SKM-1 treated with dmso at 0.1 percent for 144 hours (cell line): Measurements from ENCODE around the gene ZMAT5.
"Not testable (repeated sequence)": the region's sequence is repeated elsewhere in the genome, so short reads cannot be mapped to it uniquely, and the experiment has no call there.

Experiments
- DNase-seq: peaks from one replicate; lab custom pipeline; 2025; ENCODE audit not compliant: unreplicated experiment; lab: John Stamatoyannopoulos, UW

Gene ZMAT5

GRCh38 chr22:29754658-29755395 lies 12.0 kb downstream of the ZMAT5 start:
- not testable (repeated sequence) for DNase-seq

DNA sequence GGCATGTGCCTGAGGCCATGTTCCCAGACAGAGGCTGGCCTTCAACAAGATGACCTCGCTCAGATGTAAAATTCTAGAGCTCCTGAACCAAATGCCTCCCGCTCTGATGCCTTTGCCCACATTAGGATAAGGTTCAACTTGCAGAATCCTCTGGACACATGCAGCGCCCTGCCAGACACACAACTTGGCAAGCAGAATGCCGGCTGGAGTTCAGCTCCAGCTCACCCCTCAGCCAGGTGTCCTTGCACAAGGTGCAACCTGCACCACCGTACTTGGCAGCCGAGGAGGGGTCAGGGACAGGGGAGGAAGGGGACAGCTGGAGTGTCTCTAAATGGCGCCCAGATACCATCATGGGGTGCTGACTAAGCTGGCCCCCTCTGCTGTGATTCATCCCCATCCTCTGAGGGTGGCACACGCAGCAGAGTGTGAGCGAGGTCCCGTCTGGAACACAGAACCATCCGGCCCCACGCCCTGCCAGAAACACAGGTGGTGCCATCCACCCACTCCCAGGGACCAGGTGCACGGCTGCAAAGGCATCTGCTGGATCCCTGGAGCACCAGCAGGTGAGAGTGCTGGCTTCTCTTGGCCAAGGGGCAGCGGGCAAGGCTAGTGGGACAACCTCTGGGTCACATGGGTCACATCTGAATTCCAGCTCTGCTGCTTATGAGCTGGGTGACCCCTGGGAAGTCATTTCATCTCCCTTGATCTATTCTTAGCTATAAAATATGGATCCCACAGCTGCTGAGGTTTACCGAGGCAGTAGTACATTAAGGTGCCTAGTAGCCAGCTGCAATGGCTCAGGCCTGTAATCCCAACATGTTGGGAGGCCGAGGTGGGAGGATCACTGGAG lies 12.8 kb downstream of the ZMAT5 start:
- no peak for DNase-seq

DNA sequence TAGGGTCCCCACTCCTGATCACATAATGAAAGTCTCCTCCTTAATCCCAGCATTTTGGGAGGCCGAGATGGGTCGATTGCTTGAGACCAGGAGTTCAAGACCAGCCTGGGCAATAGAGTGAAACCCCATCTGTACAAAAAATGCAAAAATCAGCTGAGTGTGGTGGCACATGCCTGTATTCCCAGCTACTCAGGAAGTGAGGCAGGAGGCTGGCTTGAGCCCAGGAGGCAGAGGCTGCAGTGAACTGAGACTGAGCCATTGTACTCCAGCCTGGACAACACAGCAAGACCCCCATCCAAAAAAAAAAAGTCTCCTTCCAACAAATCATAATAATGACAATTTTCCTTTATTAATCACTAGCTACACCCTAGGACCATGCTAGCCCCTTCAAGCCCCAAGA lies 15.1 kb downstream of the ZMAT5 start:
- no peak for DNase-seq

GRCh38 chr22:29750559-29751538 lies 16.0 kb downstream of the ZMAT5 start:
- peak; percentile 96 for DNase-seq

- DNase-seq = no peak
Observed at GRCh38 chr22:29750029-29750428, 16.8 kb downstream of the ZMAT5 start.

- no peak for DNase-seq
Observed at GRCh38 chr22:29748248-29748893, 18.4 kb downstream of the ZMAT5 start.

- DNase-seq = no peak
Observed at GRCh38 chr22:29747832-29748231, 19.0 kb downstream of the ZMAT5 start.

- no peak for DNase-seq
Observed at GRCh38 chr22:29744902-29745301, 21.9 kb downstream of the ZMAT5 start.

- DNase-seq = no peak
Observed at GRCh38 chr22:29742326-29742725, 24.5 kb downstream of the ZMAT5 start.

DNA sequence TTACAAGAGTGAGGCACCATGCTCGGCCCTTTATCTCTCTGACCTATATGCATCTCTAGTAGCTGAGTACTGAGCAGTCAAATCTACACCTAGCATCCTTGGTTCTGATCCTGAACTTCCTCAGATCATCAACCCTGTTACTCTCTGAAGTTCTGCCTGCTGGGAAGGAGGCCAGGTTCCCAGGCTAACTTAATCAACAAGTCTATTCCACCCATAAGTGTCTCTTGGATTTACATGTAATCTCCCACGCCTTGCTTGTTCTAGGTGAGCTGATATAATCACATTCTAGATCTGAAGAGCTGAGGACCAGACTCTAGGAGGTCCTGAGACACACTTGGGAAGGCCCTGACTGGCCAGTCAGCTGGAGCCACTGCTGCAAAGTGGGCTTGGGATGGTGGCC lies 24.9 kb downstream of the ZMAT5 start:
- no peak for DNase-seq

- DNase-seq = no peak
Observed at GRCh38 chr22:29740216-29740615, 26.6 kb downstream of the ZMAT5 start.

DNA sequence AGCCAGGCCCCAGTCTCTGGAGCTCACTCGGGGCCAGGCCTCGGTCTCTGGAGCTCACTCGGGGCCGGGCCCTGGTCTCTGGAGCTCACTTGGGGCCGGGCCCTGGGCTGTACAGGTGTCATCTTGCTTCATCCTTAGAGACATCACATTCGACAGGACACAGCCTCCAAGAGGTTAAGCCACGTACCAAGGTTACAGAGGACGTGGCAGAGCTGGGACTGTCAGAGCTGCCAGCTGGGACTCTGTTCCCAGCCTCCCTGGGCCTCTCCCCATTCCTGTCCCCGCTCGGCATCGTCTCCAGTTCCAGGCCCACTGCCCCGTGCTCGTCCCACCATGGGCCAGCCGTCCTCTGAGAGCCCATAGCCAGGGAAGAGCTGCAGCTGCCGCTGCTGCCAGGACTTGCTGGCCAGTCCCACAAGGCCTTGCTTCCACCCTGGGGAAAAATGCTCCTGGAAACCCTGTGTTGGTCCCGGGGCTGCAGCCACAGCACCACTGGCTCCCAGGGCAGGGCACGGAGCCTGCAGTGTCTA lies 27.4 kb downstream of the ZMAT5 start:
- no peak for DNase-seq

DNA sequence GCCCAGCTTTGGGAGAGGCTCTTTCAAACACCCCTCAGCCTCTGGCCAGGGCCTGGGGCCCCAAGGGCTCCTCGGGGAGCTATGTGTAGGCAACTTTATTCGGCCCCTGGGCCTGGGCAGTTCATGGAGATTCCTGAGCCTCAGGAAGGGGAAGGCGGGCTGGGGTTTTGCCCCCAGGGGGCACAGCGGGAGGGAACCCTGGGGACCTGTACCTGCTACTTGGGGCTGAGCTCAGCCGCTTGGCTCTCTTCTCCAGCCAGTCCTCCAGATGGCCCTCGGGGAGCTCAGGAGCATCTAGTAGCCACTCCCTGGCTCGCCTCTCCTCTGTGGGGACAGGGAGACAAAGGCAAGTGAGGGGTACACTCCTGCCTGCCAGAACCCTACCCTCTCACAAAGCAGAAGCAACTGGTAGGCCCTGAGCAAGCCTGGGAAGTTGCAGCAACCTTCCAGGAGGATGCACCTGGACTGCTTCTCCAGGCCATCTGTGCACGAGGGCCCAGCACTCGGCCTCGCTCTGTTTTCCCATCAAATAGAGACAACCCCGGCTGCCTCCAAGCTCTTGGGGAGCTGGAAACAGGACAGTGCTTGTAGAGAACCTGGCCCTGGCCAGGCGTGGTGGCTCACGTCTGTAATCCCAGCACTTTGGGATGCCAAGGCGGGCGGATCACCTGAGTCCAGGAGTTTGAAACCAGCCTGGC lies 28.5 kb downstream of the ZMAT5 start:
- DNase-seq = no peak

DNA sequence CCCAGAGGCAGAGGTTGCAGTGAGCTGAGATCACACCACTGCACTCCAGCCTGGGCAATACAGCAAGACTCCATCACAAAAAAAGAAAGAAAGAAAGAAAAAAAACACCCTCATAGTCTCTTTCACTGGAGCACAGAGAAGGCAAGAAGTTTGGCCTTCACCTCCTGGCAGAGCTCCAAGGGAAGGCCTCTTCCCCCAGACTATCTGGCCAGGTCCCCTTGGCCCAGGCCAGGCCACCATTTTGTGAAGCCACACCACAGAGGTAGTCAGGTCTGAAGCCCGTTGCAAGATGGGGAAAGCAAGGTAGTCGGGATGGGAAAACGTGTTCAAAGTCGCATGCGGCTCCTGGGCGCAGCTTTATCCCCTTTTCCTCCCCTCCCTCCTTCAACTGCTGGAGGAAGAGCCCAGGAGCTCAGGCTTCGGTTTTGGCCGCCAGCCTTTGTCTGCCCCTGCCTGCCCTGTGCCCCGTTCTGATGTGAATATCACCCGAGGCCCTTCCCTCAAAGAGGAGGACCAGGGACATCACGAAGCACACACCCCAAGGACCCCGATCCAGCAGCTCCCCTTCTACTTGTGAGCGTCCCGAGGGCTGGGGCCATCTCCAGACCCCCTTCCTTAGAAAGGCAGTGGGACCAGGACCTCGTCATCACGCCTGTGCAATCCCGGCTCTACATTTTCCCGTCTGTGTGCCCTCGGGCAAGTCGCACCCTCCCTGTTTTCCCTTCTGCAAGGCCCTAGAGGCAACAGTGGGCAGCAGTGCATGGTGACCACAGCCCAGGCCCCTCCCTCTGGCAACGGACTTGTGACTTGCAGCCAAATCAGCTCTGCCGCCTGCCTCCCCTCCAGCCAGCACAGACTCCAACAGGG lies 29.3 kb downstream of the ZMAT5 start:
- no peak for DNase-seq

- no peak for DNase-seq
Observed at GRCh38 chr22:29735416-29735815, 31.4 kb downstream of the ZMAT5 start.

DNA sequence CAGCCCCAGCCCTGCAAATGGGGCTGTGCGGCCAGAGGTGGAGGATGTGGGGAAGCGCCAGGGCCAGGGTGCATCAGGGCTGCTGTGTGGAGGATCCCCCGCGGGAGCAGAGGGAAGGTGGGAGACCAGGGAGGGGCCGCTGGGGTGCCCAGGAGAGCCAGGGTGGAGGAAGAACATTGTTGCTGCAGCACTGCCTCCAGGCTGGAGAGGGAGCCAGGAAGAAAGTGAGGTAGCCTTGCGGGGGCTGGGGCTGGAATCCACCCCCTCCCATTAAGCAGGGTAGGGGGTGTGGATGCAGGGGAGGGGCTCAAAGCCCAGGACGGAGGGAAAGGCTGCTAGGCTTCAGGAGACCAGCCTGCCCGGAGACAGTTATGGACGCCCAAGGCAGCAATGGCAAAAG lies 32.0 kb downstream of the ZMAT5 start:
- DNase-seq = no peak

DNA sequence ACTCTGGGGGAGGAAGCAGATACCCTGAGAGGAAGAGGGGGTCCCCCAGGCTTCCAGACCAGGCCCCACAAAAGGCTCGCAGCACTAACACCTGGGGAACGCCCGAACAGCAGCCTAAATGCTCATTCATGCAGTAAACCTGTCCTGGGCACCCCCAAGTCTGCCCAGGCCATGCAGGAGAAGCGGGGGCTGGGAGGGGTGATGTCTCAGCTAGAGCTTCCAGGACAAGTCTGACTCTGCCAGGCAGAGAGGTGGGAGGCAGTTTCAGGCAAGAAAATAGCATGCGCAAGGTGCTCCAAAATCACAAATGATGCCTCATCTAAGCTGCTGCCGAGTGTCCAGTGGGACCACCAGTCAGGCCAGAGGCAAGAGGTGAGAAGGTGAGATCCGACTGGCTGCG lies 32.4 kb downstream of the ZMAT5 start:
- DNase-seq = no peak

DNA sequence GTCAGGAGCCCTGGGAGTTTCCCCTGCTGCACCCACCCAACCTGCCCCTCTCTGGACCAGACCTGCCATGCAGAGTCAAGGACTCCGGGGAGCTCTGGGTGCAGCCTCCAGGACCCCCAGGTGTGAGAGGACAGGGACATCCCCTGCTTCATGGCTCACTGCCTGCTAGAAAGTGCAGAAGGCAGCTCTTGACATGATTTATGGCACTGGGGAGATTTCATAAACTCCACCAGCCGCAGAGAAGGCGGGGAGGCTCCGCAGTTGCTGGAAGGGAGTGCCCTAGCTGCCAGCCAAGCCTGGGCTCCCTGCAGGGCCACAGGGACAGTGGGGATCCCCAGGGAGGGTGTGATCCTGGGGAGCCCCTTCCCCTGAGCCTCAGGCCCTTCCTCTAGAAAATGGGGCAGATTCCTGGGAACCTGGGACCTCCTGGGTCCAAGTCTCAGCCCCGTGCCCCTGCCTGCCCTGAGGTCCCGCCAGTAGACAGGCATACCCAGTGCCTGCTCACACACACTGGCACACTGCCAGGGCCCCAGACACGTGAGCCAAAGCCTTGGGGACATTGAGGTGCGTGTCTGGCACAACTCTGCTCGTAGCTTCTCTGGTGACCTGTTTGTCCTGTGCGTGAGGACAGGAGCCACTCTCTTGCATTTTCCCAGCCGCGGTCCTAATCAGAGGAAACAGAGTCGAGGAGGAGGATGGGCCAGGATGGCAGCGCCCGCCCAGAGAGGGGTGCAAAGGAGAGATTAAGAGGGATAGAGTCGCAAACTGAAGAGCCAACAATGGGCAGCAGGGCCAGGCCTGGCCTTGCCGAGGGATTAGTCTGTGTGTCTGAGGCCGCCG lies 33.2 kb downstream of the ZMAT5 start:
- DNase-seq = peak; percentile 46
